HG02763 (cell line): ENCODE data around the gene STX1B.
"Not testable (repeated sequence)": the region's sequence is repeated elsewhere in the genome, so short reads cannot be mapped to it uniquely, and the experiment has no call there.

ENCODE experiments used
- ATAC-seq: cut with Tn5 transposase; IDR thresholded peaks from one replicate; pipeline ENCODE4 v1.9.1; 2021; ENCODE audit warnings: mild to moderate bottlenecking, moderate library complexity; ENCODE audit not compliant: unreplicated experiment

The STX1B gene

GRCh38 chr16:30954993-30955392 lies 55.4 kb downstream of the STX1B start:
- ATAC-seq, result no peak

GRCh38 chr16:30953511-30954124 lies 56.8 kb downstream of the STX1B start:
- ATAC-seq, result no peak

- ATAC-seq, result no peak
Measured at GRCh38 chr16:30953111-30953510, 57.3 kb downstream of the STX1B start.

- ATAC-seq, result no peak
Measured at GRCh38 chr16:30951750-30952149, 58.7 kb downstream of the STX1B start.

GRCh38 chr16:30951193-30951592 lies 59.2 kb downstream of the STX1B start:
- ATAC-seq, result no peak

GRCh38 chr16:30950516-30951065 lies 59.8 kb downstream of the STX1B start:
- ATAC-seq, result no peak

GRCh38 chr16:30949650-30950515 lies 60.6 kb downstream of the STX1B start:
- peak; percentile 48 for ATAC-seq

GRCh38 chr16:30948667-30949649 lies 61.5 kb downstream of the STX1B start, which contains the start of gene ORAI3:
TSS of gene ORAI3 (plus strand) at chr16:30949068. CDS start at chr16:30949290, 222 bp downstream.
- ATAC-seq, result peak; percentile 51

GRCh38 chr16:30947859-30948666 lies 62.4 kb downstream of the STX1B start:
- ATAC-seq, result peak; percentile 2

GRCh38 chr16:30947541-30947858 lies 62.9 kb downstream of the STX1B start:
- ATAC-seq, result no peak

- ATAC-seq, result no peak
Measured at GRCh38 chr16:30946671-30947540, 63.5 kb downstream of the STX1B start.

- ATAC-seq, result no peak
Measured at GRCh38 chr16:30944352-30944751, 66.1 kb downstream of the STX1B start.

GRCh38 chr16:30942426-30942806 lies 68.0 kb downstream of the STX1B start:
- no peak for ATAC-seq

GRCh38 chr16:30941600-30942425 lies 68.6 kb downstream of the STX1B start:
- ATAC-seq, result peak; percentile 79

- ATAC-seq, result not testable (repeated sequence)
Measured at GRCh38 chr16:30939571-30939970, 70.9 kb downstream of the STX1B start.
